Lung (tissue), 12 donors: ENCODE measurements around the gene EGR4. TPM values are rescaled to one million over a fixed set of nuclear protein-coding genes. Genes with fewer than 3 reads are reported as not detected.
A peak's percentile ranks its signal among the peaks of the same experiment; 100 is the strongest.

Experiments
- ATAC-seq: fragments of 200-7000 bp; cut with Tn5 transposase; one replicate; pipeline ENCODE4 v1.9.1; 2020; ENCODE audit warnings: moderate number of reproducible peaks; ENCODE audit not compliant: insufficient read depth, low FRiP score
- DNase-seq, 3 donors: peaks; one replicate each; pipeline ENCODE4 v3.0.0-alpha.2; 2013 to 2017
- H3K27ac ChIP-seq, 2 donors: one replicate each; pipeline ENCODE4 v1.5.1; 2013; ENCODE audit warnings: mild to moderate bottlenecking in 2 of 2, moderate library complexity in 2 of 2, control low read depth in 1 of 2, inconsistent platforms in 1 of 2, low read depth in 1 of 2, low read length in 1 of 2
- H3K27me3 ChIP-seq, 3 donors: one replicate each; pipeline ENCODE4 v1.5.1; 2013; ENCODE audit warnings: low read length in 2 of 3; ENCODE audit not compliant: control insufficient read depth in 3 of 3, insufficient read depth in 3 of 3
- H3K36me3 ChIP-seq, 4 donors: one replicate each; pipeline ENCODE4 v1.5.1; 2013; ENCODE audit warnings: low read length in 4 of 4, mild to moderate bottlenecking in 1 of 4, moderate library complexity in 1 of 4; ENCODE audit not compliant: control insufficient read depth in 4 of 4, insufficient read depth in 4 of 4
- H3K4me1 ChIP-seq, 5 donors: one replicate each; pipeline ENCODE4 v1.5.1; 2013; ENCODE audit warnings: low read length in 5 of 5, mild to moderate bottlenecking in 2 of 5, moderate library complexity in 1 of 5; ENCODE audit not compliant: control insufficient read depth in 5 of 5, insufficient read depth in 5 of 5
- H3K4me3 ChIP-seq: one replicate; pipeline ENCODE4 v1.5.1; 2013; ENCODE audit warnings: mild to moderate bottlenecking, control low read depth, moderate library complexity
- H3K9ac ChIP-seq, 2 donors: one replicate each; pipeline ENCODE4 v1.5.1; 2013; ENCODE audit warnings: low read length in 2 of 2, control low read depth in 1 of 2; ENCODE audit not compliant: insufficient read depth in 1 of 2
- H3K9me3 ChIP-seq, 4 donors: one replicate each; pipeline ENCODE4 v1.5.1; 2013; ENCODE audit warnings: low read length in 3 of 4, mild to moderate bottlenecking in 1 of 4, moderate library complexity in 1 of 4; ENCODE audit not compliant: control insufficient read depth in 4 of 4, insufficient read depth in 3 of 4
- CTCF ChIP-seq: IDR thresholded peaks from 2 replicates; pipeline ENCODE4 v1.5.1; 2012; ENCODE audit warnings: mild to moderate bottlenecking; ENCODE audit errors: control extremely low read depth, extremely low read depth
- WGBS, 2 donors: extraction: QIAGEN DNeasy Blood & Tissue Kit; methylation state at CpG; one replicate each; pipeline ENCODE4 v1.1.7; 2013; 5-methylcytosine and 5-hydroxymethylcytosine counted together
- polyA plus RNA-seq, 2 donors: library from polyadenylated mRNA; stranded (reverse); fragments of 200-250 nt; gene quantifications; one replicate each; pipeline ENCODE4 v1.2.1, GENCODE V29; 2013
- total RNA-seq, 2 donors: library from RNA; depleted of rRNA in 1 of 2; stranded (reverse); fragments of >200 nt in 1 of 2; gene quantifications; one replicate each; pipeline ENCODE4 v1.2.1, GENCODE V29; 2014 to 2021
- donor health status: control.
- donor health status: control.
- donor health status: Bipolar disorder and iron deficiency.
- donor health status: healthy.
- donor health status: DM: yes; HTN: yes; CAD: no.

Gene EGR4
- total and polyA plus RNA-seq, 4 donors, result 0.30 TPM; not detected in 3

GRCh38 chr2:73255007-73255644, 38.2 kb downstream of the EGR4 start:
- ATAC-seq (no peak), DNase-seq (no peak)

DNA sequence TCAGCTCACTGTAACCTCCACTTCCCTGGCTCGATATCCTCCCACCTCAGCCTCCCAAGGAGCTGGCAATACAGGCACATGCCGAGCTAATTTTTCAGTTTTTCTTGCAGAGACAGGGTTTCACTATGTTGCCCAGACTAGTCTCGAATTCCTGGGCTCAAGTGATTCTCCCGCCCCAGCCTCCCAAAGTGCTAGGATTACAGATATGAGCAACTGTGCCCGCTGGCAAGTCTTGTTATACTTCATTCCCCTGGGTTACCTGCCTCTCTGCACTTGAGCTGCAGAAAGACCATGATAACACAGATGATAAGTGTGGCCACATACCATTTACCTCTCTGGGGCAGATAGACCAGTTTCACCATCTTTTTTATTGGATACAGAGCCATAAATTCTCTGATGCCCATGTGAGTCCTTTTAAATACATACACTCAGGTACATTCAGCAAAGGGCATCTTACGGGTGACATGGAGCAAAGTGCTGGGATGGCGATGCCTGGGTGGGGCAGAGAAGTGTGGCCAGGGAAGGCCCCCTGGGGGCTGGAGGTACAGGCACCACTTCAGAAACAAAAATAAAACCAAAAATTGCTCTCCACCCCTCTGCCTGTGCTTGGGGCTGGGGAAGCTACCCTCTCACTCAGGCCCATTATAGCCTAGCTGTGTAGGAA, 38.9 kb downstream of the EGR4 start:
- WGBS, 2 donors, result 90% methylated on average over 7 of the region's 7 CpGs
- peak; percentile 28 for ATAC-seq
- Histone ChIP-seq H3K4me1 (no peaks in the 10 kb centered on the region), H3K36me3 (peaks cover 23 to 42% (median 39%) of the 10 kb centered on the region in 4 donors), H3K4me3 (no peak overlapping the region), H3K9me3 (no peaks in the 10 kb centered on the region), H3K27ac (no peak overlapping the region), H3K9ac (no peak overlapping the region), H3K27me3 (no peaks in the 10 kb centered on the region)
- no peak for DNase-seq
- no peak for TF ChIP-seq CTCF

More at GRCh38 chr2:73255007-73255644, 38.2 kb downstream of the EGR4 start:
- TF ChIP-seq CTCF, result no peak
- H3K9me3 ChIP-seq, result no peaks in the 10 kb centered on the region
- H3K27me3 ChIP-seq, result no peaks in the 10 kb centered on the region
- H3K4me3 ChIP-seq, result no peak overlapping the region
- no peak overlapping the region for H3K27ac ChIP-seq
- 67 to 78% methylated on average over 4 of the region's 4 CpGs for WGBS, 2 donors
- H3K4me1 ChIP-seq, result no peaks in the 10 kb centered on the region
- no peak overlapping the region for H3K9ac ChIP-seq
- H3K36me3 ChIP-seq, result peaks cover 16 to 35% (median 33%) of the 10 kb centered on the region in 4 donors

DNA sequence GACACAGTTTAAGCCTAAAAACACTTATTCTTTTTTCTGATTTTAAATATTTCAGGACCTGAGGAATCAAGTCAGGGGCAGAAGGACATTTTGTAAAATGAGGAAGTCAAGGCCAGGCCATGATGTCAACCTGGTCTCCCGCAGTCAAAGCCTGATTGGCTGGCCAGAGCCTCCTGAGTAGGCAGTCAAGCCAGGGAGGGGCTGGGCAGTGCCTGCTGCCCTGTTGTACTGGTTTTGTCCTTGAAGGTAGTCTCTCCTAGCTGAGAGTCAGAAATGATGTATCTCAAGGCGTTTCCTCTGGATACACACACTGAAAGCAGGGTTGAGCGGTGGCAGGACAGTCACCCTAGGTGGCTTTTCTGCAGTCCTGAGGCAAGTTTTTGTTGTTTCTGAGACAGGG, 39.4 kb downstream of the EGR4 start:
- H3K4me3 ChIP-seq, result no peak overlapping the region
- H3K4me1 ChIP-seq, result no peaks in the 10 kb centered on the region
- no peak for TF ChIP-seq CTCF
- H3K27me3 ChIP-seq, result no peaks in the 10 kb centered on the region
- no peaks in the 10 kb centered on the region for H3K9me3 ChIP-seq
- no peak overlapping the region for H3K27ac ChIP-seq
- no peak overlapping the region for H3K9ac ChIP-seq
- ATAC-seq, result no peak
- no peak for DNase-seq
- H3K36me3 ChIP-seq, result peaks cover 28 to 48% (median 43%) of the 10 kb centered on the region in 4 donors
- 91 to 95% methylated on average over 3 of the region's 3 CpGs for WGBS, 2 donors
